ENCODE data around the gene RIMKLB.

DNA sequence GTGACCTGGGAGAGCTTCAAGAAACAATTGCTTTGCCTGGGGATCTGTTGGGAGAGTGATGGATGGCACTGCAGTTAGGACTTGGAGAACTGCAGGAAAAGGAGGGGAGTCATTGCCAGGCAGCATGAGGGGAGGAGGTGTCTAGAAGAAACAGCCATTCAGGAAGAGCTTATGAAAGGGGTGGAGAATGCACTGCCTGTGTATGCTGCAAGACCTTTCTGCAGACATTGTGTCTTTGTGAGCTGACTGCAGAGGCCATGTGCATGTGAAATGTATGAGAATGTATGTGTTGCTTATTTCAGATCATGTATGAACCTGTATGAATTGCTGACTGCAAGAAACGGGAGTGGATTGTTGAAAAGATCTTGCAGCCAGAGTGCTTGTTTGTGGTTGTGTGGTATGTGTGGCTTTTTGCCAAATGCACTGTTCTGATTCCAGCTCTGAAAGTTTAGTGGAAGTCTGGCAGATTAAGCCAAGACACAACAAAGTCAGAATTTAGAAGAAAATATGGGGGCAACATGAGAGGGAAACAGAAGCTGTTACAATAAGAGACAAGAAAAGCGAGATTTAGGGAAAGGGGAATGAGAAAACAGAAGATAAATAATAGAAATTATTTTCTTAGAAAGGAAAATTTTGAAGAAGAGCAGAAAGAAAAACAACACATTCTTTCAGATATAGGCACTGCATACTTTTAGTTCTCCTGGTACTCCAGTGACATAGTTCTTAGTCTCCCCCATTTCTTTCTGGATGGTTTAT, 9.8 kb upstream of the RIMKLB start:
- TF ChIP-seq POLR2AphosphoS5 (IDR thresholded peaks at IDR 0.05; ENCODE audit: low read depth, low read length) = peak; percentile 68; the same call in 1 of the 2 replicates
- TF ChIP-seq SIN3A (IDR thresholded peaks at IDR 0.05; ENCODE audit: borderline replicate concordance, insufficient read depth, low read length) = no peak
- no peak for TF ChIP-seq TAF1 (IDR thresholded peaks at IDR 0.05; ENCODE audit: borderline replicate concordance, insufficient read depth, low read length)

Measured in PFSK-1 (cell line).